Fibroblast of villous mesenchyme (primary cell): ENCODE measurements around the gene RPL41. TPM values are rescaled to one million over a fixed set of nuclear protein-coding genes. Genes with fewer than 3 reads are reported as not detected.
"Not testable (repeated sequence)": the region's sequence is repeated elsewhere in the genome, so short reads cannot be mapped to it uniquely, and the experiment has no call there.

Experiments used
- DNase-seq: peaks from one replicate; pipeline ENCODE4 v3.0.0-alpha.2; 2010; ENCODE audit warnings: low read depth
- H3K4me3 ChIP-seq: 2 replicates; pipeline ENCODE4 v1.5.1; 2011; ENCODE audit warnings: low read depth, mild to moderate bottlenecking, low read length
- CTCF ChIP-seq: IDR thresholded peaks from 2 replicates; pipeline ENCODE4 v1.5.1; 2012; ENCODE audit warnings: low read depth, mild to moderate bottlenecking, low read length; ENCODE audit not compliant: insufficient read depth
- total RNA-seq: library from RNA; depleted of rRNA; stranded (reverse); fragments of >200 nt; gene quantifications from 2 replicates; pipeline ENCODE4 v1.2.3, GENCODE V29; 2012

RPL41 gene
- total RNA-seq, 1 donor: 1,700 TPM

GRCh38 chr12:56107242-56107641, 9.2 kb upstream of the RPL41 start:
- H3K4me3 ChIP-seq: no peak overlapping the region
- no peak for TF ChIP-seq CTCF
- no peak for DNase-seq

GRCh38 chr12:56110571-56110970, 5.9 kb upstream of the RPL41 start:
- H3K4me3 ChIP-seq: no peak overlapping the region
- no peak for TF ChIP-seq CTCF
- no peak for DNase-seq

GRCh38 chr12:56114084-56114483, 2.3 kb upstream of the RPL41 start:
- DNase-seq: no peak
- no peak overlapping the region for H3K4me3 ChIP-seq
- TF ChIP-seq CTCF: no peak

- H3K4me3 ChIP-seq: peak overlapping the region; percentile 78
- DNase-seq: peak; percentile 43
- no peak for TF ChIP-seq CTCF
Observed at GRCh38 chr12:56115329-56115728, 1.1 kb upstream of the RPL41 start.

- not testable (repeated sequence) for DNase-seq
- peak overlapping the region; percentile 78 for H3K4me3 ChIP-seq
Observed at GRCh38 chr12:56117082-56117706, 761 bp downstream of the RPL41 start.

GRCh38 chr12:56117778-56118687, 1.6 kb downstream of the RPL41 start, which contains the start of gene ZC3H10:
ZC3H10 (plus strand) TSS chr12:56118266; CDS start chr12:56120563, 2,297 bp downstream.
- DNase-seq: peak; percentile 99
- H3K4me3 ChIP-seq: peak within 1 kb of the TSS; percentile 78
- peak; percentile 54 for TF ChIP-seq CTCF

- no peak for DNase-seq
- peak overlapping the region; percentile 71 for H3K4me3 ChIP-seq
- no peak for TF ChIP-seq CTCF
Observed at GRCh38 chr12:56118688-56119357, 2.4 kb downstream of the RPL41 start.
